Astrocyte (in vitro differentiated cells and primary cell): ENCODE results near the gene RGS1. TPM values are rescaled to one million over a fixed set of nuclear protein-coding genes. Genes with fewer than 3 reads are reported as not detected.

Source experiments
- total RNA-seq: library from RNA; stranded (reverse); gene quantifications from 2 replicates; pipeline ENCODE4 v1.2.1, GENCODE V29; 2021

Gene RGS1
- total RNA-seq, 1 donor from 2014 or later = not detected

Other genes with a start within 250 kb of the RGS1 start
- gene RGS13, start 60.4 kb downstream of the RGS1 start, total RNA-seq = not detected in 2 replicates
- gene RGS2, start 233.3 kb downstream of the RGS1 start, total RNA-seq = 10.5 and 13.8 TPM in 2 replicates